Skin of body (tissue), 2 donors: ENCODE measurements around the gene ANKRD2. TPM values are rescaled to one million over a fixed set of nuclear protein-coding genes. Genes with fewer than 3 reads are reported as not detected.
"Not testable (repeated sequence)": the region's sequence is repeated elsewhere in the genome, so short reads cannot be mapped to it uniquely, and the experiment has no call there.

ENCODE experiments used
- DNase-seq: peaks from one replicate; lab custom pipeline; 2025; lab: John Stamatoyannopoulos, UW
- total RNA-seq: library from RNA; depleted of rRNA; stranded (reverse); fragments of >200 nt; gene quantifications from one replicate; pipeline ENCODE4 v1.2.3, GENCODE V29; 2014

Gene ANKRD2
- total RNA-seq, 1 donor from 2014 or later = 6.4 TPM

GRCh38 chr10:97571622-97572021, 957 bp upstream of the ANKRD2 start:
- no peak for DNase-seq

GRCh38 chr10:97573021-97573420, 442 bp downstream of the ANKRD2 start:
- no peak for DNase-seq

- DNase-seq = no peak
Observed at GRCh38 chr10:97573672-97574071, 1.1 kb downstream of the ANKRD2 start.

GRCh38 chr10:97574374-97575126, 2.0 kb downstream of the ANKRD2 start:
- no peak for DNase-seq

- DNase-seq = no peak
Observed at GRCh38 chr10:97575127-97575668, 2.6 kb downstream of the ANKRD2 start.

- not testable (repeated sequence) for DNase-seq
Observed at GRCh38 chr10:97576487-97576886, 3.9 kb downstream of the ANKRD2 start.

GRCh38 chr10:97577701-97578100, 5.1 kb downstream of the ANKRD2 start:
- DNase-seq = no peak

- DNase-seq = no peak
Observed at GRCh38 chr10:97578171-97578844, 5.7 kb downstream of the ANKRD2 start.

- DNase-seq = no peak
Observed at GRCh38 chr10:97580421-97581367, 8.1 kb downstream of the ANKRD2 start.

- no peak for DNase-seq
Observed at GRCh38 chr10:97582169-97582568, 9.6 kb downstream of the ANKRD2 start.

GRCh38 chr10:97583476-97583875, 10.9 kb downstream of the ANKRD2 start:
- DNase-seq = no peak

- DNase-seq = no peak
Observed at GRCh38 chr10:97584060-97584797, 11.7 kb downstream of the ANKRD2 start, which contains the start of gene HOGA1. Gene HOGA1, plus strand, starts transcription at chr10:97584389. Its CDS starts 315 bp downstream, at chr10:97584704.

GRCh38 chr10:97584798-97585438, 12.3 kb downstream of the ANKRD2 start:
- DNase-seq = no peak

- no peak for DNase-seq
Observed at GRCh38 chr10:97585439-97585811, 12.8 kb downstream of the ANKRD2 start.

GRCh38 chr10:97587183-97587582, 14.6 kb downstream of the ANKRD2 start:
- DNase-seq = no peak

- DNase-seq = no peak
Observed at GRCh38 chr10:97589479-97589878, 16.9 kb downstream of the ANKRD2 start, which contains the start of gene C10orf62. Gene C10orf62, plus strand, starts transcription at chr10:97589721. Its CDS starts 177 bp downstream, at chr10:97589898.

GRCh38 chr10:97590082-97590747, 17.6 kb downstream of the ANKRD2 start:
- DNase-seq = no peak

- no peak for DNase-seq
Observed at GRCh38 chr10:97590748-97591495, 18.3 kb downstream of the ANKRD2 start.

GRCh38 chr10:97593421-97593820, 20.8 kb downstream of the ANKRD2 start:
- peak; percentile 20 for DNase-seq
